ENCODE data around the gene TMED10. TPM values are rescaled to one million over a fixed set of nuclear protein-coding genes. Genes with fewer than 3 reads are reported as not detected.

The TMED10 gene
- total and polyA plus RNA-seq, 4 experiments from 2014 or later = 202 to 425 (median 278) TPM

DNA sequence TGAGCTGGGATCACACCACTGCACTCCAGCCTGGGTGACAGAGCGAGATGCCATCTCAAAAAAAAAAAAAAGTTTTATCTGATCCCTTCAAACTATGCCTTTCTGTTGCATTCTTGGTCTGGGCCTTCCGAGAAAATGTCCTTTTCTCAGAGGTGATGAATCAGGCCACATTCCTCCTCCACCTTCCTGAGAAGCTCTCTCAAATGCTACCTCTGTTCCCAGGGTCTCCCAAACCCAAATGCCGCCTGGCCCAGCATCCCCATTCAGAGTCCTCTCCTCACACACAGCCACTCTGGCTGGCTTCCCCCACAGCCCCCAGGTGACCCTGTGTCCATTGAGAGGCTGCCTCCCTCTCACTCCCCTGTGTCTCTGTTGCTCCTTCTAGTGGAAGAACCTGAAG is 19.7 kb upstream of the TMED10 start:
- Histone ChIP-seq H3K9me3 (ENCODE audit: control insufficient read depth in 1 of 2, low read length in 2 of 2) (no peaks in the 10 kb centered on the region), H3K4me3 (ENCODE audit: low read length in 2 of 2) (no peak overlapping the region), H3K36me3 (ENCODE audit: insufficient read depth, low read length) (no peaks in the 10 kb centered on the region), H3K4me1 (ENCODE audit: insufficient read depth, low read length) (no peaks in the 10 kb centered on the region), H3K27ac (ENCODE audit: low read depth, low read length) (no peak overlapping the region), H3K27me3 (ENCODE audit: insufficient read depth, low read length) (no peaks in the 10 kb centered on the region)
- H3K4me3 Mint-ChIP-seq = no peak overlapping the region
- H3K36me3 Mint-ChIP-seq = no peaks in the 10 kb centered on the region
- intact Hi-C loops (cut with micrococcal nuclease) = no loop called here
- POLR2A ChIA-PET (ENCODE audit: partially characterized antibody) = no interaction called here
- no peak for DNase-seq
- H3K4me1 Mint-ChIP-seq = peaks cover 0 to 3% (median under 1%) of the 10 kb centered on the region in 4 donors
- CTCF ChIA-PET (ENCODE audit: partially characterized antibody) = interaction anchor here (1.8 kb wide), 1 partner anchor 11 kb away, joined by 6 read pairs; no protein-coding TSS in a partner anchor
- H3K27me3 Mint-ChIP-seq = no peaks in the 10 kb centered on the region
- no peaks in the 10 kb centered on the region for H3K9me3 Mint-ChIP-seq
- H3K27ac Mint-ChIP-seq = peak overlapping the region in 1 of 7 donors; percentile 91

DNA sequence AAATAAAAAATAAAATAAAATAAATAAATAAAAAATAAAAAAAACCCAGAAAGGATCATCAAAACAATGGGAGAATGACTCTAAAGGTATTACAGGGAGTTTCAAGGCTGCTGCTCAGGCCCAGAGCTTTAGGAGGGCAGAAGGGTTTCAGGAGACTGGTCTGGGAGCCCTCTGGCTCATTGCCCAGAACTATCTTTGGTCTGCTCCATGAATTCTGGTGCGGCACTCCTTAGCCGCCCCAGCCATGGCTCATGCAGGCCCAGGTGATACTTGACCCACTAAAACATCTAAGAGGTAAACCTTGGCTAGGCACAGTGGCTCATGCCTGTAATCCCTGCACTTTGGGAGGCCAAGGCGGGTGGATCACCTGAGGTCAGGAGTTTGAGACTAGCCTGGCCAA is 14.7 kb upstream of the TMED10 start:
- Mint-ChIP-seq H3K36me3 (no peaks in the 10 kb centered on the region), H3K4me1 (no peaks in the 10 kb centered on the region), H3K27me3 (peaks cover 4 to 5% of the 10 kb centered on the region in 2 donors), H3K27ac (no peak overlapping the region), H3K4me3 (no peak overlapping the region), H3K9me3 (no peaks in the 10 kb centered on the region)
- DNase-seq = no peak
- H3K4me1 ChIP-seq (ENCODE audit: insufficient read depth, low read length) = no peaks in the 10 kb centered on the region
- ChIA-PET POLR2A (ENCODE audit: partially characterized antibody) (no interaction called here), CTCF (ENCODE audit: partially characterized antibody) (interaction anchor here (0.7 kb wide), 1 partner anchor 99 kb away, joined by 4 read pairs; no protein-coding TSS in a partner anchor)
- no peaks in the 10 kb centered on the region for H3K9me3 ChIP-seq (ENCODE audit: control insufficient read depth in 1 of 2, low read length in 2 of 2)
- H3K27ac ChIP-seq (ENCODE audit: low read depth, low read length) = no peak overlapping the region
- no peaks in the 10 kb centered on the region for H3K27me3 ChIP-seq (ENCODE audit: insufficient read depth, low read length)
- H3K36me3 ChIP-seq (ENCODE audit: insufficient read depth, low read length) = no peaks in the 10 kb centered on the region
- no peak overlapping the region for H3K4me3 ChIP-seq (ENCODE audit: low read length in 2 of 2)
- intact Hi-C loops (cut with micrococcal nuclease) = no loop called here

DNA sequence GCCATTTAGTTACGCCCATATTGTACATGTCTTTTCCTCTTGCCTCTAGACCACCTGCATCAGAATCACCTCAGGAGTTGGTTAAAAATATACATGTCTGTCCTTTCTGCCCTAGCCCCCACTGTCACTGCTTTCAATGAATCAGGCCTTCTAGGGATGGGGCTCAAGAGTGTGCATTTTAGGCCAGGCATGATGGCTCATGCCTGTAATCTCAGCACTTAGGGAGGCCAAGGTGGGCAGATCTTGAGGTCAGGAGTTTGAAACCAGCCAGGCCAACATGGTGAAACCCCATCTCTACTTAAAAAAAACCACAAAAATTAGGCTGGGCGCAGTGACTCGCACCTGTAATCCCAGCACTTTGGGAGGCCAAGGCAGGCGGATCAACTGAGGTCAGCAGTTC is 13.6 kb upstream of the TMED10 start:
- Histone ChIP-seq H3K9me3 (ENCODE audit: control insufficient read depth in 1 of 2, low read length in 2 of 2) (no peaks in the 10 kb centered on the region), H3K4me3 (ENCODE audit: low read length in 2 of 2) (no peak overlapping the region), H3K27ac (ENCODE audit: low read depth, low read length) (no peak overlapping the region), H3K36me3 (ENCODE audit: insufficient read depth, low read length) (no peaks in the 10 kb centered on the region), H3K27me3 (ENCODE audit: insufficient read depth, low read length) (no peaks in the 10 kb centered on the region), H3K4me1 (ENCODE audit: insufficient read depth, low read length) (no peaks in the 10 kb centered on the region)
- no peaks in the 10 kb centered on the region for H3K36me3 Mint-ChIP-seq
- intact Hi-C loops (cut with micrococcal nuclease) = no loop called here
- peaks cover 5 to 6% of the 10 kb centered on the region in 2 donors for H3K27me3 Mint-ChIP-seq
- H3K4me1 Mint-ChIP-seq = no peaks in the 10 kb centered on the region
- H3K27ac Mint-ChIP-seq = no peak overlapping the region
- H3K9me3 Mint-ChIP-seq = no peaks in the 10 kb centered on the region
- ChIA-PET POLR2A (ENCODE audit: partially characterized antibody) (no interaction called here), CTCF (ENCODE audit: partially characterized antibody) (no interaction called here)
- no peak overlapping the region for H3K4me3 Mint-ChIP-seq
- no peak for DNase-seq

DNA sequence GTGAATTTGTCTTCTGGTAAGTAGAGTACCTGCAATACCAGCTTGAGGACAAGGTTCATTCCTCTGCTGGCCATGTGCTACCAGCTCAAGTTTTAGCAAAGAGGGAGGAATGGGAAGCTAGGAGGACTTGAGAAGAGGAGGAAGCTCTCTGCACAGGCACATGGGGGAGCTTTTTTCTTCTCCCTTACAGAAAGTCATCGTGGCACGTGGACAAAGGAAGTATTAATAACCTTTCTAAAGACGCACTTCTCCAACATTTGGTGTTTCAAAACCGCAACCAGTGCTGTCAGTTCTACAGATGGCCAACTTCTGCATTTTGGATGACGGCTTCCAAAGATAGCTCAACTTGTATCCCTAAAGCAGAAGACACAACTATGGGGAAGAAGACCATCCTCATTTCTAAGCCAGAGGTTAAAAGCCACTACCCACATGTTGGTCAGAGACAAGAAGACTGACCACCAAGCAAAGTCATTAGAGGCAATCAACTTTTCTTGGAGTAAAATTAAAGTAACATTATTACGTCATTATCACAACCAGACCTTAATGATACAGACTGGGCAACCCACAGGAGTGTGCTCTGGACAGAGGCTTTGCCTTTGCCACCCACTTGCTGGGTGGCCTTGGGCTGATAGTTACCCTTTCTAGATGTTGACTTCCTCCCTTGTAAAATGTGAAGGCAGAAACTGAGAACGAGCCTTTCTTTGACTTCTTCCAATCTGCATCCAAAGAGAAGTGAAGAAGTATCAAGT is 12.3 kb upstream of the TMED10 start:
- Mint-ChIP-seq H3K27me3 (peaks cover 5 to 6% of the 10 kb centered on the region in 2 donors), H3K4me1 (no peaks in the 10 kb centered on the region), H3K4me3 (no peak overlapping the region), H3K36me3 (no peaks in the 10 kb centered on the region), H3K27ac (peak overlapping the region in 1 of 7 donors; percentile 30), H3K9me3 (no peaks in the 10 kb centered on the region)
- H3K4me1 ChIP-seq (ENCODE audit: insufficient read depth, low read length) = no peaks in the 10 kb centered on the region
- no peak overlapping the region for H3K4me3 ChIP-seq (ENCODE audit: low read length in 2 of 2)
- H3K27me3 ChIP-seq (ENCODE audit: insufficient read depth, low read length) = no peaks in the 10 kb centered on the region
- H3K27ac ChIP-seq (ENCODE audit: low read depth, low read length) = no peak overlapping the region
- no peak for DNase-seq
- CTCF ChIA-PET (ENCODE audit: partially characterized antibody) = no interaction called here
- intact Hi-C loops (cut with micrococcal nuclease) = no loop called here
- no peaks in the 10 kb centered on the region for H3K9me3 ChIP-seq (ENCODE audit: control insufficient read depth in 1 of 2, low read length in 2 of 2)
- POLR2A ChIA-PET (ENCODE audit: partially characterized antibody) = no interaction called here
- H3K36me3 ChIP-seq (ENCODE audit: insufficient read depth, low read length) = no peaks in the 10 kb centered on the region

DNA sequence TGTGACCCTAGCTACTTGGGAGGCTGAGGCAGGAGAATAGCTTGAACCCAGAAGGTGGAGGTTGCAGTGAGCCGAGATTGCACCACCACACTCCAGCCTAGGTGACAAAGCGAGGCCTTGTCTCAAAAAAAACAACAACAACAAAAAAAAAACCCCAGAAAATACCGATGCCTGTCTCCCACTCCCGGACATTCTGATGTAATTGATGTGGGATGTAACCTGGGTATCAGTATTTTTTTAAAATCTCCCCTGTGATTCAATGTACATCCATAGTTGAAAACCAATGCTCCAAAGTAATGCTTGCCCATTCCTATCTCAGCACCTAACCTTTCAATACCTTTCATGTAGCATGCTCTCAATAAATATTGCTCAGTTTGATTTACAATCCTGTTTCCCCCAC is 11.7 kb upstream of the TMED10 start:
- Mint-ChIP-seq H3K4me3 (no peak overlapping the region), H3K27me3 (peaks cover 5 to 6% of the 10 kb centered on the region in 2 donors)

DNA sequence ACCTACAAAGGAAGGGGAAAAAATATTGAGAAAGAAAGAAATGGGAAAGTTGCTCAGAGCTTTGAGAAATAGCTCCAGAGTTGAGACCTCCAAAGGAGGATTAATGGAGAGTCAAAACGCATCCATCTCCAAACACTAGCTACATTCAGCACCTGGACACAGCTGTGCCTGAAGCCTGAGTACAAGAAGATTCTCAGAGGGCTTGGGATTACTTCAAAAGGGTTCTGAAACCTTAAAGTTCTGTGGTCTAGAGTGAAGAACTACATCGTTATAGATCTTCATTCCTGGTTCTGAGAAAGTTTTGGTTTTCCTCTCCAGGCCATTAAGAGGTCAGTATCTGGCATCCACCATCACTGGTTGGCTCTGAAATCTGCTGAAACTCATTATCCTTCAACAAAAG is 10.5 kb upstream of the TMED10 start:
- CTCF ChIA-PET (ENCODE audit: partially characterized antibody) = no interaction called here
- Mint-ChIP-seq H3K27me3 (peaks cover 5 to 6% of the 10 kb centered on the region in 2 donors), H3K27ac (peak overlapping the region in 1 of 7 donors; percentile 31), H3K4me3 (no peak overlapping the region), H3K9me3 (no peaks in the 10 kb centered on the region), H3K36me3 (no peaks in the 10 kb centered on the region), H3K4me1 (no peaks in the 10 kb centered on the region)
- no peaks in the 10 kb centered on the region for H3K4me1 ChIP-seq (ENCODE audit: insufficient read depth, low read length)
- H3K4me3 ChIP-seq (ENCODE audit: low read length in 2 of 2) = no peak overlapping the region
- H3K27me3 ChIP-seq (ENCODE audit: insufficient read depth, low read length) = no peaks in the 10 kb centered on the region
- DNase-seq = no peak
- H3K36me3 ChIP-seq (ENCODE audit: insufficient read depth, low read length) = no peaks in the 10 kb centered on the region
- intact Hi-C loops (cut with micrococcal nuclease) = no loop called here
- no peak overlapping the region for H3K27ac ChIP-seq (ENCODE audit: low read depth, low read length)
- no peaks in the 10 kb centered on the region for H3K9me3 ChIP-seq (ENCODE audit: control insufficient read depth in 1 of 2, low read length in 2 of 2)
- POLR2A ChIA-PET (ENCODE audit: partially characterized antibody) = no interaction called here

More for the DNA sequence above, 11.7 kb upstream of the TMED10 start:
- Histone ChIP-seq H3K9me3 (ENCODE audit: control insufficient read depth in 1 of 2, low read length in 2 of 2) (no peaks in the 10 kb centered on the region), H3K36me3 (ENCODE audit: insufficient read depth, low read length) (no peaks in the 10 kb centered on the region), H3K4me3 (ENCODE audit: low read length in 2 of 2) (no peak overlapping the region), H3K27me3 (ENCODE audit: insufficient read depth, low read length) (no peaks in the 10 kb centered on the region), H3K27ac (ENCODE audit: low read depth, low read length) (no peak overlapping the region), H3K4me1 (ENCODE audit: insufficient read depth, low read length) (no peaks in the 10 kb centered on the region)
- intact Hi-C loops (cut with micrococcal nuclease) = no loop called here
- POLR2A ChIA-PET (ENCODE audit: partially characterized antibody) = no interaction called here
- Mint-ChIP-seq H3K4me1 (no peaks in the 10 kb centered on the region), H3K9me3 (no peaks in the 10 kb centered on the region), H3K27ac (no peak overlapping the region), H3K36me3 (no peaks in the 10 kb centered on the region)
- no peak for DNase-seq
- CTCF ChIA-PET (ENCODE audit: partially characterized antibody) = no interaction called here

DNA sequence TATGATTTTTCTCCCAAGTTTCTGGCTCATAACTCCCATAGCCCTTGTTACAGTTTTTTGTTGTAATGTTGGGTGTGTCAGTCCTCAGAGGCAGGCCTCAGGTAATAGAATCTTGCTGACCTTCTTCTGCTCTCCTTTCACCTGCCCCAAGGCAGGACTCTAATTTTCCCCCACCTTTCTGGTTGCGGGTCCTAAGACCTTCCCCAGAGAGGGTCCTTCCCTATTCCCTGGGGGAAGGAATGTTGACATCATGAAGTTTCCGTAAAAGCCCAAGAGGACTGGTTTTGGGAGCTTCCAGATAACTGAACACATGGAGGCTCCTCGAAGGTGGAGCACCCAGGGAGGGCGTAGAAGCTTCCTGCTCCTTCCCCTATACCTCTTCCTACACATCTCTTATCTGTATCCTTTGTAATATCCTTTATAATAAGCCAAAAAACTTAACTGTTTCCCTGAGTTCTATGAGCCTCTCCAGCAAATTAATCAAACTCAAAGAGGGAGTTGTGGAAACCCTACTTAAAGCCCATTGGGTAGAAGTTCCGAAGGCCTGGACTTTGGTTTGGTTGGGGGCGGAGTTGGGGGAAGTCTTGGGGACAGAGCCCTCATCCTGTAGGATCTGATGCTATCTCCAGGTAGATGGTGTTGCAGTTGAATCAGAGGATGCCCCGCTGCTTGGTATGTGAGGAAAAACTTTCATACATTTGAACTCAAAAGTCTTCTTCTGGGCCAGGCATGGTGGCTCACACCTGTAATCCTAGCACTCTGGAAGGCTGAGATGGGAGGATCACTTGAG is 9.0 kb upstream of the TMED10 start:
- CTCF ChIA-PET (ENCODE audit: partially characterized antibody) = interaction anchor here (2.0 kb wide), 1 partner anchor 10 kb away, joined by 6 read pairs; no protein-coding TSS in a partner anchor
- no peak overlapping the region for H3K27ac ChIP-seq (ENCODE audit: low read depth, low read length)

More for the DNA sequence above, 9.0 kb upstream of the TMED10 start:
- H3K27me3 ChIP-seq (ENCODE audit: insufficient read depth, low read length) = no peaks in the 10 kb centered on the region
- DNase-seq = no peak
- no peaks in the 10 kb centered on the region for H3K4me1 ChIP-seq (ENCODE audit: insufficient read depth, low read length)
- H3K36me3 ChIP-seq (ENCODE audit: insufficient read depth, low read length) = no peaks in the 10 kb centered on the region
- no peaks in the 10 kb centered on the region for H3K9me3 ChIP-seq (ENCODE audit: control insufficient read depth in 1 of 2, low read length in 2 of 2)
- H3K27ac Mint-ChIP-seq = no peak overlapping the region
- no peak overlapping the region for H3K4me3 ChIP-seq (ENCODE audit: low read length in 2 of 2)
- intact Hi-C loops (cut with micrococcal nuclease) = no loop called here
- H3K36me3 Mint-ChIP-seq = no peaks in the 10 kb centered on the region
- POLR2A ChIA-PET (ENCODE audit: partially characterized antibody) = no interaction called here
- H3K4me1 Mint-ChIP-seq = no peaks in the 10 kb centered on the region
- no peaks in the 10 kb centered on the region for H3K9me3 Mint-ChIP-seq
- H3K27me3 Mint-ChIP-seq = peaks cover 5 to 6% of the 10 kb centered on the region in 2 donors
- no peak overlapping the region for H3K4me3 Mint-ChIP-seq
